ENCODE results near the gene BRCA1. TPM values are rescaled to one million over a fixed set of nuclear protein-coding genes. Genes with fewer than 3 reads are reported as not detected.
"Not testable (repeated sequence)": the region's sequence is repeated elsewhere in the genome, so short reads cannot be mapped to it uniquely, and the experiment has no call there.

The BRCA1 gene
- total RNA-seq, 1 donor: 44.6 TPM

- no peak overlapping the region for H3K4me3 ChIP-seq (ENCODE audit: low read depth, low read length)
- DNase-seq (ENCODE audit: low read depth): no peak
- TF ChIP-seq CTCF (IDR thresholded peaks at IDR 0.05; ENCODE audit: insufficient read depth, low read length): no peak
These were observed 54.3 kb downstream of the BRCA1 start for GRCh38 chr17:43070872-43071271.

GRCh38 chr17:43070257-43070656, 54.9 kb downstream of the BRCA1 start:
- TF ChIP-seq CTCF (IDR thresholded peaks at IDR 0.05; ENCODE audit: insufficient read depth, low read length): no peak
- DNase-seq (ENCODE audit: low read depth): no peak
- no peak overlapping the region for H3K4me3 ChIP-seq (ENCODE audit: low read depth, low read length)

- H3K4me3 ChIP-seq (ENCODE audit: low read depth, low read length): no peak overlapping the region
- DNase-seq (ENCODE audit: low read depth): no peak
- no peak for TF ChIP-seq CTCF (IDR thresholded peaks at IDR 0.05; ENCODE audit: insufficient read depth, low read length)
These were observed 55.7 kb downstream of the BRCA1 start for GRCh38 chr17:43069368-43069898.

GRCh38 chr17:43068570-43069367, 56.4 kb downstream of the BRCA1 start:
- DNase-seq (ENCODE audit: low read depth): no peak
- no peak for TF ChIP-seq CTCF (IDR thresholded peaks at IDR 0.05; ENCODE audit: insufficient read depth, low read length)
- H3K4me3 ChIP-seq (ENCODE audit: low read depth, low read length): no peak overlapping the region

GRCh38 chr17:43062984-43063638, 62.1 kb downstream of the BRCA1 start:
- TF ChIP-seq CTCF (IDR thresholded peaks at IDR 0.05; ENCODE audit: insufficient read depth, low read length): no peak
- no peak for DNase-seq (ENCODE audit: low read depth)
- no peak overlapping the region for H3K4me3 ChIP-seq (ENCODE audit: low read depth, low read length)

- DNase-seq (ENCODE audit: low read depth): no peak
- no peak for TF ChIP-seq CTCF (IDR thresholded peaks at IDR 0.05; ENCODE audit: insufficient read depth, low read length)
- H3K4me3 ChIP-seq (ENCODE audit: low read depth, low read length): no peak overlapping the region
These were observed 69.1 kb downstream of the BRCA1 start for GRCh38 chr17:43056051-43056450.

GRCh38 chr17:43053008-43053407, 72.2 kb downstream of the BRCA1 start:
- DNase-seq (ENCODE audit: low read depth); H3K4me3 ChIP-seq (ENCODE audit: low read depth, low read length): not testable (repeated sequence)

Measured in fibroblast of the aortic adventitia (primary cell).